Spleen (tissue), 11 donors: ENCODE data around the gene FNBP1. TPM values are rescaled to one million over a fixed set of nuclear protein-coding genes. Genes with fewer than 3 reads are reported as not detected.

Experiments used
- DNase-seq: peaks from one replicate; pipeline ENCODE4 v3.0.0-alpha.2; 2020
- H3K27ac ChIP-seq, 8 donors: fragments of 200-600 bp; sonication (generic) in 7 of 8; 1 replicate in 4 of 8; 2 replicates in 4 of 8; pipeline versions ENCODE4 v1.5.0 to v1.8.0; 2016 to 2021; ENCODE audit warnings: inconsistent platforms in 4 of 8, mild to moderate bottlenecking in 4 of 8, moderate library complexity in 1 of 8
- H3K27me3 ChIP-seq, 7 donors: fragments of 200-600 bp; sonication (generic) in 6 of 7; replicated peaks in 1 of 7; 1 replicate in 4 of 7; 2 replicates in 3 of 7; pipeline versions ENCODE4 v1.5.0 to v1.8.0; 2016 to 2021; ENCODE audit warnings: inconsistent platforms in 3 of 7, mild to moderate bottlenecking in 1 of 7
- H3K36me3 ChIP-seq, 6 donors: fragments of 200-600 bp; sonication (generic) in 5 of 6; 1 replicate in 4 of 6; 2 replicates in 2 of 6; pipeline versions ENCODE4 v1.5.0 to v1.8.0; 2016 to 2021; ENCODE audit warnings: inconsistent platforms in 2 of 6
- H3K4me1 ChIP-seq, 6 donors: fragments of 200-600 bp; sonication (generic) in 5 of 6; 1 replicate in 3 of 6; 2 replicates in 3 of 6; pipeline versions ENCODE4 v1.5.0 to v1.8.0; 2016 to 2021; ENCODE audit warnings: inconsistent platforms in 3 of 6
- H3K4me3 ChIP-seq, 8 donors: fragments of 200-600 bp; sonication (generic) in 7 of 8; 1 replicate in 4 of 8; 2 replicates in 4 of 8; pipeline versions ENCODE4 v1.5.0 to v1.8.0; 2016 to 2021; ENCODE audit warnings: inconsistent platforms in 4 of 8, mild to moderate bottlenecking in 4 of 8, moderate library complexity in 2 of 8
- H3K9me3 ChIP-seq, 8 donors: fragments of 200-600 bp; sonication (generic) in 7 of 8; 1 replicate in 4 of 8; 2 replicates in 4 of 8; pipeline versions ENCODE4 v1.5.0 to v1.8.0; 2016 to 2021; ENCODE audit warnings: inconsistent platforms in 4 of 8
- POLR2A ChIP-seq, 3 donors: fragments of 450-650 bp; IDR thresholded peaks; one replicate each; pipeline ENCODE4 v1.5.1; 2017; ENCODE audit warnings: antibody characterized with exemption in 3 of 3, mild to moderate bottlenecking in 1 of 3
- POLR2AphosphoS5 ChIP-seq, 3 donors: sonication (generic); formaldehyde crosslinking; IDR thresholded peaks; one replicate each; pipeline ENCODE4 v1.5.1; 2017; ENCODE audit warnings: antibody characterized with exemption in 3 of 3
- WGBS, 5 donors: extraction: QIAGEN DNeasy Blood & Tissue Kit in 3 of 5; methylation state at CpG; one replicate each; pipeline versions ENCODE4 v1.1.5 to v1.1.7; 2013 to 2018; 5-methylcytosine and 5-hydroxymethylcytosine counted together
- intact Hi-C: fragments of 100-400 bp; cut with DNase I; formaldehyde crosslinking; loops from one replicate; pipeline ENCODE4 v1.15.0; 2023; ENCODE audit warnings: low total_unique reads
- polyA plus RNA-seq, 3 donors: library from polyadenylated mRNA; stranded (reverse); fragments of 200-250 nt; gene quantifications; one replicate each; pipeline ENCODE4 v1.2.1, GENCODE V29; 2013
- total RNA-seq, 7 donors: library from RNA; depleted of rRNA in 3 of 7; stranded (reverse); fragments of >200 nt in 3 of 7; fragmentation: NEBNext Ultra II Directional in 4 of 7; extraction: Animal tissue kit (Norgen Biotek cat#: 25700) in 4 of 7; gene quantifications; one replicate each; pipeline versions ENCODE4 v1.1.0 to v1.2.1, GENCODE V29; 2016 to 2021
- TF ChIP-seq, protein P1 (sequence below), 11 experiments: fragments of 200-600 bp in 7 of 11; fragments of 450-650 bp in 4 of 11; sonication (generic) in 4 of 11; IDR thresholded peaks in 8 of 11; conservative IDR thresholded peaks in 3 of 11; 1 replicate in 7 of 11; 2 replicates in 4 of 11; pipeline versions ENCODE4 v1.4.0 to v1.8.0; 2016 to 2021; ENCODE audit warnings: antibody characterized with exemption in 11 of 11, inconsistent platforms in 4 of 11, mild to moderate bottlenecking in 1 of 11
- donor health status: healthy with polysubstance abuse.
- donor health status: DM: no; HTN: no; CAD: no; lungs with moderate emphysema.
- donor health status: DM: no; HTN: no; CAD: no.
- donor health status: Bipolar disorder and iron deficiency.
- donor health status: healthy.
- donor health status: DM: no; HTN: no; CAD: no.
- donor health status: DM: yes; HTN: yes; CAD: no.

Gene FNBP1
- total and polyA plus RNA-seq, 10 donors = 40.6 to 156 (median 146) TPM

- intact Hi-C loops = no loop called here
- peak within 1 kb of the TSS; percentile 84 to 96 (median 90) for H3K27ac ChIP-seq
- H3K4me1 ChIP-seq = peaks cover 24 to 92% (median 40%) of the 10 kb centered on the region in 6 donors
- H3K4me3 ChIP-seq = peak within 1 kb of the TSS; percentile 76 to 98 (median 94)
- no peaks in the 10 kb centered on the region for H3K9me3 ChIP-seq
- peaks cover 0 to 14% (median 4%) of the 10 kb centered on the region in 6 donors for H3K36me3 ChIP-seq
- DNase-seq = peak; percentile 97
- H3K27me3 ChIP-seq = no peaks in the 10 kb centered on the region
- WGBS, 5 donors = 0 to 1% (median 0%) methylated on average over 21 to 64 of the region's 64 CpGs
- TF ChIP-seq POLR2AphosphoS5 (IDR thresholded peaks at IDR 0.05) (peak; percentile 92 to 96 (median 94)), POLR2A (IDR thresholded peaks at IDR 0.05) (peak in 2 of 3 donors; percentile 18 to 59)
- TF ChIP-seq, protein P1, sequence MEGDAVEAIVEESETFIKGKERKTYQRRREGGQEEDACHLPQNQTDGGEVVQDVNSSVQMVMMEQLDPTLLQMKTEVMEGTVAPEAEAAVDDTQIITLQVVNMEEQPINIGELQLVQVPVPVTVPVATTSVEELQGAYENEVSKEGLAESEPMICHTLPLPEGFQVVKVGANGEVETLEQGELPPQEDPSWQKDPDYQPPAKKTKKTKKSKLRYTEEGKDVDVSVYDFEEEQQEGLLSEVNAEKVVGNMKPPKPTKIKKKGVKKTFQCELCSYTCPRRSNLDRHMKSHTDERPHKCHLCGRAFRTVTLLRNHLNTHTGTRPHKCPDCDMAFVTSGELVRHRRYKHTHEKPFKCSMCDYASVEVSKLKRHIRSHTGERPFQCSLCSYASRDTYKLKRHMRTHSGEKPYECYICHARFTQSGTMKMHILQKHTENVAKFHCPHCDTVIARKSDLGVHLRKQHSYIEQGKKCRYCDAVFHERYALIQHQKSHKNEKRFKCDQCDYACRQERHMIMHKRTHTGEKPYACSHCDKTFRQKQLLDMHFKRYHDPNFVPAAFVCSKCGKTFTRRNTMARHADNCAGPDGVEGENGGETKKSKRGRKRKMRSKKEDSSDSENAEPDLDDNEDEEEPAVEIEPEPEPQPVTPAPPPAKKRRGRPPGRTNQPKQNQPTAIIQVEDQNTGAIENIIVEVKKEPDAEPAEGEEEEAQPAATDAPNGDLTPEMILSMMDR (IDR thresholded peaks at IDR 0.05 in 8 of 11, conservative IDR thresholded peaks at IDR 0.05 in 3 of 11) = peak in 1 of 11 experiments; percentile 6
Observed at GRCh38 chr9:130053504-130054324, 10.7 kb upstream of the FNBP1 start, which contains the start of gene GPR107. GPR107 (plus strand) TSS chr9:130053906; CDS start chr9:130053933, 27 bp downstream.

- no peak for DNase-seq
- peaks cover 0 to 8% (median 2%) of the 10 kb centered on the region in 6 donors for H3K36me3 ChIP-seq
- intact Hi-C loops = no loop called here
- H3K4me1 ChIP-seq = peaks cover 24 to 86% (median 40%) of the 10 kb centered on the region in 6 donors
- TF ChIP-seq POLR2A (IDR thresholded peaks at IDR 0.05) (no peak), POLR2AphosphoS5 (IDR thresholded peaks at IDR 0.05) (no peak)
- TF ChIP-seq, protein P1 (IDR thresholded peaks at IDR 0.05 in 8 of 11, conservative IDR thresholded peaks at IDR 0.05 in 3 of 11) = no peak
- WGBS, 5 donors = 8 to 15% (median 11%) methylated on average over 9 of the region's 9 CpGs
- H3K9me3 ChIP-seq = no peaks in the 10 kb centered on the region
- peak overlapping the region; percentile 76 to 98 (median 94) for H3K4me3 ChIP-seq
- no peaks in the 10 kb centered on the region for H3K27me3 ChIP-seq
- H3K27ac ChIP-seq = peak overlapping the region; percentile 84 to 96 (median 90)
Observed at GRCh38 chr9:130053109-130053503, 10.1 kb upstream of the FNBP1 start.

GRCh38 chr9:130051855-130052254 lies 8.9 kb upstream of the FNBP1 start:
- peak overlapping the region in 6 of 8 donors; percentile 1 to 96 (median 92) for H3K27ac ChIP-seq
- H3K27me3 ChIP-seq = no peaks in the 10 kb centered on the region
- no peaks in the 10 kb centered on the region for H3K36me3 ChIP-seq
- H3K4me1 ChIP-seq = peaks cover 24 to 79% (median 39%) of the 10 kb centered on the region in 6 donors
- H3K9me3 ChIP-seq = no peaks in the 10 kb centered on the region
- no peak for TF ChIP-seq POLR2A (IDR thresholded peaks at IDR 0.05)
- no peak for TF ChIP-seq POLR2AphosphoS5 (IDR thresholded peaks at IDR 0.05)
- intact Hi-C loops = no loop called here
- DNase-seq = no peak
- H3K4me3 ChIP-seq = no peak overlapping the region

DNA sequence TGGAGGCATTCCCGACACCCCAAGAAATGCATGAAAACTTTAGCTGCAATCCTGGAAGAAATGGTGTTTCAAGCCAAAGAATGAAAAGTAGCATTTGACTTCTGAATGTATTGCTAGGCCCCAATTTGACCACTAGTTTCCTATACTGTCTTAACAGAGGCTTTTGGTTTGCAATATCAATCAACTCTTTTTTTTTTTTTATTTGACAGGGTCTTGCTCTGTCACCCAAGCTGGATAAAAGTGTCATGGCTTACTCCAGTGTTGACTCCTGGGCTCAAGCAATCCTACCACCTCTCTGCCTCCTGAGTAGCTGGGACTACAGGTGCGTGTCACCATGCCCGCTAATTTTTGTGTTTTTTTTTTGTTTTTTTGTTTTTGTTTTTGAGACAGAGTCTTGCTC lies 7.5 kb upstream of the FNBP1 start:
- WGBS, 5 donors = 90 to 97% (median 96%) methylated on average over 3 of the region's 3 CpGs
- DNase-seq = no peak
- TF ChIP-seq POLR2AphosphoS5 (IDR thresholded peaks at IDR 0.05) (no peak), POLR2A (IDR thresholded peaks at IDR 0.05) (no peak)
- TF ChIP-seq, protein P1 (IDR thresholded peaks at IDR 0.05 in 8 of 11, conservative IDR thresholded peaks at IDR 0.05 in 3 of 11) = no peak
- H3K27ac ChIP-seq = peak overlapping the region in 3 of 8 donors; percentile 18 to 48 (median 24)
- H3K4me1 ChIP-seq = peaks cover 29 to 79% (median 40%) of the 10 kb centered on the region in 6 donors
- no peak overlapping the region for H3K4me3 ChIP-seq
- no peaks in the 10 kb centered on the region for H3K9me3 ChIP-seq
- no peaks in the 10 kb centered on the region for H3K36me3 ChIP-seq
- intact Hi-C loops = no loop called here
- no peaks in the 10 kb centered on the region for H3K27me3 ChIP-seq
